AG09319 (cell line): Measurements from ENCODE around the gene PLA2G2E.
A peak's percentile ranks its signal among the peaks of the same experiment; 100 is the strongest.
"Not testable (repeated sequence)": the region's sequence is repeated elsewhere in the genome, so short reads cannot be mapped to it uniquely, and the experiment has no call there.

ENCODE experiments used
- DNase-seq: peaks from one replicate; pipeline ENCODE4 v3.0.0-alpha.2; 2010; ENCODE audit warnings: low read depth; ENCODE audit errors: extremely low read depth
- TF ChIP-seq, protein P1 (sequence below): IDR thresholded peaks from 2 replicates; pipeline ENCODE4 v1.5.1; 2011; ENCODE audit warnings: low read depth, mild to moderate bottlenecking, inconsistent platforms, low read length, moderate library complexity

PLA2G2E gene

GRCh38 chr1:19885821-19886220 lies 37.6 kb downstream of the PLA2G2E start:
- TF ChIP-seq, protein P1, sequence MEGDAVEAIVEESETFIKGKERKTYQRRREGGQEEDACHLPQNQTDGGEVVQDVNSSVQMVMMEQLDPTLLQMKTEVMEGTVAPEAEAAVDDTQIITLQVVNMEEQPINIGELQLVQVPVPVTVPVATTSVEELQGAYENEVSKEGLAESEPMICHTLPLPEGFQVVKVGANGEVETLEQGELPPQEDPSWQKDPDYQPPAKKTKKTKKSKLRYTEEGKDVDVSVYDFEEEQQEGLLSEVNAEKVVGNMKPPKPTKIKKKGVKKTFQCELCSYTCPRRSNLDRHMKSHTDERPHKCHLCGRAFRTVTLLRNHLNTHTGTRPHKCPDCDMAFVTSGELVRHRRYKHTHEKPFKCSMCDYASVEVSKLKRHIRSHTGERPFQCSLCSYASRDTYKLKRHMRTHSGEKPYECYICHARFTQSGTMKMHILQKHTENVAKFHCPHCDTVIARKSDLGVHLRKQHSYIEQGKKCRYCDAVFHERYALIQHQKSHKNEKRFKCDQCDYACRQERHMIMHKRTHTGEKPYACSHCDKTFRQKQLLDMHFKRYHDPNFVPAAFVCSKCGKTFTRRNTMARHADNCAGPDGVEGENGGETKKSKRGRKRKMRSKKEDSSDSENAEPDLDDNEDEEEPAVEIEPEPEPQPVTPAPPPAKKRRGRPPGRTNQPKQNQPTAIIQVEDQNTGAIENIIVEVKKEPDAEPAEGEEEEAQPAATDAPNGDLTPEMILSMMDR, result no peak
- no peak for DNase-seq

DNA sequence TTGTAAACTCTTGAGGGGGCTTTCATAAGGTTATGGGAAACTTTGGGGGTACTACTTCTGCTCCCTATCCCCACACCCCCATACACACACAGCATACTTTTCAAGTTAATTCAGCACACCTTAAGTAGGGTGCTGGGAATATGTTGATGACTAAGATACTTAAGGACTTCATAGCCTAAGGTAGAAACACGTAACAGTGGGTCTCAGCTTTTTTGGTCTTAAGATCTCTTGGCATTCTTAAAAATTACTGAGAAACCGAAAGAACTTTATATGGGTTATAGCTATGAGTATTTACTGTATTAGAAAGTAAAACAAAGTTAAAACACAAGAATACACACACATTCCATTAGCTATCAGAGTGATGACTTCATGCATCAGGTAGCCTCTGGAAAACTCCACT lies 39.1 kb downstream of the PLA2G2E start:
- TF ChIP-seq, protein P1, result no peak

GRCh38 chr1:19882111-19883071 lies 41.0 kb downstream of the PLA2G2E start, which contains the start of gene OTUD3:
TSS of gene OTUD3 (plus strand) at chr1:19882395. CDS start at chr1:19882514, 119 bp downstream.
- TF ChIP-seq, protein P1, result peak; percentile 89
- peak; percentile 93 for DNase-seq

More for the DNA sequence above, 39.1 kb downstream of the PLA2G2E start:
- no peak for DNase-seq

DNA sequence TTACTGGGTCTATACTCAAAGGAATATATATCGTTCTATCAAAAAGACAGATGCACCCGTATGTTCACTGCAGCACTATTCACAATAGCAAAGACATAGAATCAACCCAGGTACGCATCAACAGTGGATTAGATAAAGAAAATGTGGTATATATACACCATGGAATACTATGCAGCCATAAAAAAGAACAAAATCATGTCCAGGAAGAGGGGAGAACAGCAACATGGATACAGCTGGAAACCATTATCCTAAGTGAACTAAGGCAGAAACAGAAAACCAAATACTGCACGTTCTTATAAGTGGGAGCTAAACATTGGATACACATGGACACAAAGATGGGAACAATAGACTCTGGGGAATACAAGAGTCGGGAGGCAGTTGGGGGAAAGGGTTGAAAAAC lies 42.6 kb downstream of the PLA2G2E start:
- DNase-seq, result not testable (repeated sequence)

- no peak for DNase-seq
- TF ChIP-seq, protein P1, result no peak
These were observed 43.8 kb downstream of the PLA2G2E start for GRCh38 chr1:19879661-19880060.

DNA sequence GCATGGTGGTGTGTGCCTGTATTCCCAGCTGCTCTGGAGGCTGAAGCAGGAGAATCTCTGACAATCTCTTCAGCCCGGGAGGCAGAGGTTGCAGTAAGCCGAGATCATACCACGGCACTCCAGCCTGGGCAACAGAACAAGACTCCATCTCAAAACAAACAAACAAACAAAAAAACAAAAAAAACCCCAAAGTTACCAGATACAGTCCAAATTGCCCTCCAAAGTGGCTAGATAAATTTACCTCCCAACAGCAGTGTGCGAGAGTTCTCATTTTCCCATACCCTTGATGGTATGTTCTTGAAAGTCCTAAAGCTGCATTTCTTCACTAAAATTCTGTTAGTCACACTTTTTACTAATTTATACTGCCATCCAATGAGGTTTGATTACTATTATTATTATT lies 44.2 kb downstream of the PLA2G2E start:
- no peak for DNase-seq
- TF ChIP-seq, protein P1, result no peak

DNA sequence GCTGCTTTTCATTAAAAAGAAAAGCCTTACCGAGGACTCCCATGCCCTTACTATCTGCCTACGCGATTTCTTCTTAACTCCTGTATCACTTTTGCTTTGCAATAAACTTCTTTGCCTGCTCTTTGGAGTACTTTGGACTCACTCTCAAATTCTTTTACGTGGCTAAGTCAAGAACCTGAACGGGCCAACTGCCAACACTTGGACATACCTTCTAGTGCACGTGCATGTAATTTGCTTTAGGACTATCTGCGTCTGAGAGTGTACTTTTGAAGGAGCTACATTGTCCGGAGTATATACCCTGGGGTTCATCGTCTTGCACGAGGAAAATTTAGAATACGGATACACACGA lies 44.8 kb downstream of the PLA2G2E start:
- TF ChIP-seq, protein P1, result no peak
- DNase-seq, result no peak
